Glomerular endothelial cell (primary cell): ENCODE data around the gene OCA2. TPM values are rescaled to one million over a fixed set of nuclear protein-coding genes. Genes with fewer than 3 reads are reported as not detected.

Experiments
- DNase-seq: peaks from one replicate; pipeline ENCODE4 v3.0.0-alpha.2; 2011; ENCODE audit warnings: low read depth, low spot score; ENCODE audit errors: extremely low read depth
- total RNA-seq: library from RNA; depleted of rRNA; stranded (reverse); fragments of >200 nt; gene quantifications from 2 replicates; pipeline ENCODE4 v1.2.3, GENCODE V29; 2015

OCA2 gene
- total RNA-seq, 1 donor from 2014 or later = not detected

DNA sequence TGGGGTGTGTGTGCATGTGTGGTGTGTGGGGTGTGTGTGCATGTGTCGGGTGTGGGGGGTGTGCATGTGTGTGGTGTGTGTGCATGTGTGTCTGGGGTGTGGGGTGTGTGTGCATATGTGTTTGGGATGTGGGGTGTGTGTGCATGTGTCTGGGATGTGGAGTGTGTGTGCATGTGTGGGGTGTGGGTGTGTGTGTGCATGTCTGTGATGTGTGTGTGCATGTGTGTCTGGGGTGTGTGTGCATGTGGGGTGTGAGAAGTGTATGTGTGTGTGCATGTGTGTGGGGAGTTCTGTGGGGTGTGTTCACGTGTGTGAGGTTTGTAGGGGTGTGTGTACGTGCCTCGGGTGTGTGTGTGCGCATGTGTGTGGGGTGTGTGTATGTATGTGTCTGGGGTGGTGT, 6.7 kb upstream of the OCA2 start:
- DNase-seq = no peak

DNA sequence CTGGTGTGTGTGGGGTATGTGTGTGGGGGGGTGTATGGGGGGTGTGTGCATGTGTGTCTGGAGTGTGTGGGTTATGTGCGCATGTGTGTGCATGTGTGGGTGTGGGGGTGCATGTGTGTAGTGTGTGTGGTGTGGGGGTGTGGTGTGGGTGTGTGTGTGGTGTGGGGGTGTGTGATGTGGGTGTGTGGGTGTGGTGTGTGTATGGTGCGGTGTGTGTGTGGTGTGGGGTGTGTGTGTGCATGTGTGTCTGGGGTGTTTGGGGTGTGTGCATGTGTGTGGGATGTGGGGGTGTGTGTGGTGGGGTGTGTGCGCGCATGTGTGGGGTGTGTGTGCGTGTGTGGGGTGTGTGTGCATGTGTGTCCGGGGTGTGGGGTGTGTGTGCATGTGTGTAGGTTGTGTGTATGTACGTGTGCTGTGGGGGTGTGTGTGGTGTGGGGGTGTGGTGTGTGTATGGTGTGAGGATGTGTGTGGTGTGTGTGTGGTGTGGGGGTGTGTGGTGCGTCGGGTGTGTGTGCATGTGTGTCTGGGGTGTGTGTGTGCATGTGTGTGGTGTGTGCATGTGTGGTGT, 6.2 kb upstream of the OCA2 start:
- no peak for DNase-seq

DNA sequence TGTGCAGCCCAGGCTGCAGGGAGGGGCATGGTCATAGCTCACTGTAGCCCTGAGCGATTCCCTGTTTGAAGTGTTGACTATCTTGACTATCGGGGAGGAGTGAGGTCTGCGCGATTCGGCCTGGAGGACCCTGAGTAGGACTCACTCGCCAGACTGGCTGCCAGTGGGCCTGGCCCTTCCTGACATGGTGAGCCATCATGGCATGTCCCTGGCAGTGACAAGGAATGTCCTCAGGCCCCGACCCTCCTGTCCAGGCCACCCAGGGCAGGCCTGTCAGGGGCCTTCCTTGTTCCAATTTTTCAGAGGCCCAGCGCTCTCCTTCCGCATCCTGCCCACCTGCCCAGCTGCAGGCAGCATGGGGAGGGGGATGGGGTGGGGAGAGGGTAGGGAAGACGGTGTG, 5.2 kb upstream of the OCA2 start:
- DNase-seq = no peak

DNA sequence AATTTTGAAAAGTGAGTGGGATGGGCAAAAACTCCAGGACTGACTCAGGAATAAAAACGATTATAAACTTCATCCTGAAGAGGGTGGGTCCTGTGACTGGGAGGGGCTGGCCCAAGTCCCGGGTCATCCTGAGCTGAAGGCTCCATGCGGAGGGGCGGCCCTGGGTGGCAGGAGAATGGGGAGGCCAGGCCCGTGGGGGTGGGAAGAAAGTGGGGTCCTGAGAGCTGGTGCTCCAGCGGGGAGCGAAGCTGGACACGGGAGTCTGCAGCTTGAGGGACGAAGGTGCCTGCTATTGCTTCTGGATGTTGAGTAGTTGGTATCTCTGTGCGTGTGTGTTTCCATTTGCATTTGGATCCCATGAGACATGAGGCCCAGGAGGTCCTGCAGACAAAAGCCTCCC, 4.7 kb upstream of the OCA2 start:
- no peak for DNase-seq

DNA sequence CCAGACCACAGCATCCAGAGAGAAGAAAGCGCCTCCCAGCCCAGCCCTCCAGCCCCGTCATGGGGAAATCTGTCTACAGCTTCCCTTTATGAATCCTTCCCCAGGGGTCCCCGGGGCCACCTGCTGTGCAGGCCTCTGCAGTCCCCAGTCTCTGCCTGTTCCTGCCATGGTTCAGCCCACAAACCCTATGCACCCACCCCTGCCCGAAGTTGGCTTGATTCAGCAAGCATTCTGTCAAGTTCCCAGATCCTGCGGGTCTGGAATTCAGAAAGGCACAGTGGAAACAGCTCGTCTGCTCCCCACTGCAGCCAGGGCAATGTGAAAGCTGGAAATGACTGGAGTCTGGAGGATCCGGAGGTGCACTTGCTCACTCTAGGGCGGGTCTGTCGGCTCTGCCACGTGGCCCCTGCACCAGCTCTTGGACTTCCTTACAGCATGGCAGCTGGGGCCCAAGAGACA, 2.9 kb upstream of the OCA2 start:
- DNase-seq = no peak

GRCh38 chr15:28101201-28101600, 2.1 kb upstream of the OCA2 start:
- DNase-seq = no peak

DNA sequence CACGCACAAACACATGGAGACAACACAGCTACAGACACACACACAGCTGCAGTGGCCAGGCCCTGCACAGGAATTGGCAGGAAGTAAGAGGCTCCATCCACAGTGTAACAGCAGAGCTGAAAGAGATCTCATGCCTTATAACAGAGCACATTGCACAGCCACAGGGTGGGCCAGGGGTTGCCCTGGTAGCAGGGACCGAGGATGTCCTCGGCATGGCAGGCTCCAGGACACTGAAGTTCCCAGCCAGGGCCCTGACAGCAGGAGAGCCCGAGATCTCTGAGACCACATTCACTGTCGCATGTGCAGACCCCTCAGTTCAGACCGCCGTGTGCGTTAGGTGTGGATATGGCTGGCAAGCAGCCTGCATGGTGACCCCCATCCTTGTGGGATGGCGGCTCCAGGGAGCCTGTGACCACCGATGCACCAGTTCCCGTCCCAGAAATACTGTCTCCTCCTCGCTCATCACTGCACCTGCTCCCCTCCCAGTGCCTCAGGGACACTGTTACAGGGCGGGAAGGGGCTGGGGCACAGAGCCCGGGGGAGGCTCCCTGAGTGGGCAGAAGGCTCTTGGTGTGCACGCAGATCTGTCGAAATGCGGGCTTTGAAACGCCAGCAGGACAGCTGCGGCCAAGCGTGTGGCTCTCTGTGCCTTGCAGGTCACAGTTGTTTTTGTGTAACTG, 1.5 kb upstream of the OCA2 start:
- no peak for DNase-seq

DNA sequence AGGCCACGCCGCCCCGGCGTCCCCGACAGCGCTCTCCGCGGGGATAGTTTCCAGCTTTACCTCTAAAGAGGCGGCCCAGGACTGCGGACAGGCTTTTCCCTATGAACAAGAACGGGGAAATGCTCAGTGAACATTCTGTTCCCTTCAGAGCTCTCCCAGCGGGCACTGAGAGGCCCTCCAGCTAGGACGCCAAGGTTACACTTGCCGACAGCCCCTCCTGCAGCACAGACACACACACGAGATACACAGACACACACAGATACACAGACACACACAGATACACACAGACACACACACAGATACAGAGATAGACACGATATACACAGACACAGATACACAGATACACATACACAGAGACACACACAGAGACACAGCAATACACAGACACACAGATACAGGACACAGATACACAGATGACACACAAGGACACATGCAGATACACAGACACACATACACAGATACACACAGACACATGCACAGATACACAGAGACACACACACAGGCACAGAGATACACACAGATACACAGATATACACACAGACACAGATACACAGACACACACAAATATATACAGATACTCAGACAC, 533 bp upstream of the OCA2 start:
- DNase-seq = no peak

GRCh38 chr15:28098360-28098765, 752 bp downstream of the OCA2 start:
- no peak for DNase-seq

- DNase-seq = no peak
These were observed 1.3 kb downstream of the OCA2 start for GRCh38 chr15:28097656-28098359.

DNA sequence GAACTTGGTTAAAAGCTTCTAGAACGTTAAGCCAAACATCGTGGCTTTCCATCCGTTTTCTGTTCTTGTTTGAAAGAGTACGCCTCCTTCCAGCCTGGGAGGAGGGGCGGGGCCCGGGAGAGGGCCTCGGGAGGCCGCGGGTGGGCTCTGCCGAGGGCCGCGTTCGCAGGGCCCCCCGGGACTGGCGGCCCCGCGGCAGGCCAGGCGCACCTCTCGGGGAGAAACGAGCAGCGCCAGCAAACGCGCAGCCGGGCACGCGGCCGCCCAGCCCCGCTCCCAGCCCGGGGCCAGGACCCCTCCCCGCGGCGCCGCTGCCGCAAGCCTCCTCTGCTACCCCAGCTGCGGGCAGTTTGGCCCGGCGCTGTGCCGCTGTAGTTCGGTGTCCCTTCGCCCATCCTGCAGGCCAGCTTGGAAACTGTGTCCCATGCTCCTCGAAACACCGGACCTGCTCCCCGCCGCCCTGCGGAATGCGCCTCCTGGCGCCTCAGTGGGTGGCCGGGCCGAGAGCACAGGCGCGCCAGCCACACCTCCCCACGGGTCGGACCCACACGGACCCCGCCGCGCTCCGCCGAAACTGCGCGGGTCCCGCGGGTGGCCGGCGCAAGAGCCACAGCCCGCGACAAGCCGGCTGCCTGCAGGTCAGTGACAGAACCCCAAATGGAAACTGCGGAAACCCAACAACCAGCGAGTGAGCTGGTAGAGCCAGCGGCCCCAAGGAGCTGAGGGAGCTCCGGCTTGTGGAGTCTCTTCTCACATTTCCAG, 2.3 kb downstream of the OCA2 start:
- DNase-seq = no peak

- DNase-seq = no peak
These were observed 2.8 kb downstream of the OCA2 start for GRCh38 chr15:28096411-28096669.

- DNase-seq = no peak
These were observed 4.2 kb downstream of the OCA2 start for GRCh38 chr15:28094732-28095521.

DNA sequence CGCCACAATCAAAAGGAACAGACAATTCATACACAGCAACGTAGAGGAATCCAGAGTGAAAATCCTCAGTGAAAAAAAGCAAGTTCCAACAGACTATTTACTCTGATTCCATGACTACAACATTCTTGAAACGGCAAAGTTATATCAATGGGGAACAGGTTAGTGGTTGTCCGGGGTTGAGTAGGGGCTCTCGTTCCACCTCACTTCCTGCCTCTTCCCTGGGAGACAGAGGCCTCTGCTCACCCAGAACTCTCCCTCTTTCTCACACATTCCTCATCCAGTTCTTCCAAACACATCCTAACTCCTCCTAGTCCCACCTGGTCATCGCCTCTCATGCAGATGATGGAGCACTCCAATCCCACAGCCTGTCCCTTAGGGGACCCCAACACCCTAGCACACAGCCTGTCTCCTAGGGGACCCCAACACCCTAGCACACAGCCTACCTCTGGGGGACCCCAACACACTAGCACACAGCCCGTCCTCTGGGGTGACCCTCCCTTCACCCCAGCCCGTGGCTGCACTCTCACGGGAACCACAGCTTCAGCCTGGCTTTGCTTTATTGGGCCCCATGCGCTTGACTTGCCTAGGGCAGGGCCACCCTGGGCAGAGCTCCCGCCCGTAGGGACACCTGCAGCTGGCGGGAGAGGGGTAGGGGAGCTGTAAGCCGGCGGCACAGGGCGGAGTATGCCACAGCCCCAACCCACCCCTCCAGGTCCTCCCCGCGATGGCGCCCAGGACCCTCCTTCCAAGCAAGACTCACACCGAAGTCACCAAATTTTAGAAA, 5.2 kb downstream of the OCA2 start:
- DNase-seq = no peak

- no peak for DNase-seq
These were observed 7.8 kb downstream of the OCA2 start for GRCh38 chr15:28091313-28091712.

GRCh38 chr15:28086175-28086703, 12.9 kb downstream of the OCA2 start:
- no peak for DNase-seq

DNA sequence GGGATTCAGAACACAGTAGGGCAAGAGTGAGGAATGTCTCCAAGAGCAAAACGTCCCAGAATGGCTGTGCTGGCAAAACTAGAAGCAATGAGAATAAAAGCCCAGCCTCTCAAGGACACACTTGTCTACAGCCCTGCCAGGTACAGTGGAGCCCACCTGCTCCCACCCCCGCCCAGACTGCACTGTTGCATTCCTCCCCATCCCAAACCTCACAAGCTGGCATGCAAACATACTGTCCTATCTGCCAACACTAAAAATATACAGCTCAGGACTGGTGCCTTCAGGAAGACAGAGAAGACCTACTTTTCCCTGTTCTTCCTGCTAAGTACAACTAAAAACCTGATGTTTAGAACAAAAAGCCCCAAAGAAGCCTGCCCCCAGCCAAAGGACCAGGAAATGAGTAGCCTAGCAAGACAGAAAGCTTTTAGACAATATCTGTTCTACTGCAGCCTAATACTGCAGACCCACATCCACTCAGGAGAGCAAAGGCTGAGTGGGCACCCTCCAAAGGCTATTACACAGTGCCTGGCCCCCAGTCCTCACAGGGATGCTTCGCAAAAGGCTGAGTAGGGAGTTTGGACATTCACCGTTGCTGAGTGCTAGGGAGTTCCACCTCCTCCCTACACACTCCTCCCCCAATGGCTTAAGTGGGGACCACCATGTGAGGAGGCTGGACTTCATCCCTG, 13.5 kb downstream of the OCA2 start:
- DNase-seq = no peak

DNA sequence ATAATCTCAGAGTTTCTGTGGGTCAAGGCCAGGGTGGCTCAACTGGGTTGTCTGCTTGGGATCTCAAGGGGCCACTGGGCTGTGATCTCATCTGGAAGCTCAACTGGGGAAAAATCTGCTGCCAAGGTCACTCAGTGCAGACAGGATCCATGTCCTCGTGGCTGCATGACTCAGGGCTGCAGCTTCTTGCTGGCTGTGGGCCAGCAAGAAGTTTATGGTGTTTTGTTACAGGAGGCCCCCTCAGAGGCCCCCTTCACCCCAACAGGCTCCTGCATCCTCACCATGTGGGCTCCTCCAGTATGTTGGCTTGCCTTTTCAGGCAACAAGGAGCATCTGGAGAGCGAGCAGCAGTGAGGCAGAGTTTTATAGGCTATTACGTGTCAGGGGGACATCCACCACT, 14.6 kb downstream of the OCA2 start:
- no peak for DNase-seq
